ENCODE data around the gene UACA. TPM values are rescaled to one million over a fixed set of nuclear protein-coding genes. Genes with fewer than 3 reads are reported as not detected.
"Not testable (repeated sequence)": the region's sequence is repeated elsewhere in the genome, so short reads cannot be mapped to it uniquely, and the experiment has no call there.

The UACA gene
- total and polyA plus RNA-seq, 8 donors: 4.9 to 135 (median 36.1) TPM

- intact Hi-C loops (cut with DNase I; ENCODE audit: low total_unique reads): no loop called here
- no peak overlapping the region for H3K27ac ChIP-seq
- no peaks in the 10 kb centered on the region for H3K36me3 ChIP-seq
- TF ChIP-seq CTCF (IDR thresholded peaks at IDR 0.05) (no peak), POLR2A (IDR thresholded peaks at IDR 0.05) (no peak), EP300 (IDR thresholded peaks at IDR 0.05) (no peak), POLR2AphosphoS5 (IDR thresholded peaks at IDR 0.05) (no peak)
- no peak for DNase-seq
- H3K4me3 ChIP-seq: no peak overlapping the region
- H3K9me3 ChIP-seq: peaks cover 4 to 19% (median 8%) of the 10 kb centered on the region in 4 donors
- H3K27me3 ChIP-seq: no peaks in the 10 kb centered on the region
- peaks cover 0 to 12% (median 0%) of the 10 kb centered on the region in 4 donors for H3K4me1 ChIP-seq
Observed at GRCh38 chr15:70625011-70625410, 138.3 kb downstream of the UACA start.

DNA sequence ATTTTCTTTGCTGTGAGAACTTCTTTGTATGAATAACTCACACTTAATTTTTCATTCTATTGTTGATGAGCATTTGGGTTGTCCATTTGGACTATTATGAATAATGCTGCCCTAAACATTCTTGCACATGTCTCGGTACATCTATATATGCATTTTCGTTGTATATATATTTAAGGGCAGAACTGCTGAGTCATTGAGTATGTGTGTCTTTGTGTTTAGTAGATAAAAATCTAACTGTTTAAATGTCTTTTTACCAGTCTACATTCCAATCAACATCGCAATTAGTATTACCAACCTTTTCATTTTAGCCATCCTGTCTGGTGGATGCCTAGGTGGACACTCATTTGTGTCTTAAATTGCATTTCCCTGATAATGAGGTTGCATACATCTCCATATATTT lies 144.4 kb downstream of the UACA start:
- TF ChIP-seq POLR2AphosphoS5 (IDR thresholded peaks at IDR 0.05) (no peak), EP300 (IDR thresholded peaks at IDR 0.05) (no peak), POLR2A (IDR thresholded peaks at IDR 0.05) (no peak), CTCF (IDR thresholded peaks at IDR 0.05) (no peak)
- Histone ChIP-seq H3K36me3 (no peaks in the 10 kb centered on the region), H3K4me1 (peaks cover 0 to 11% (median 3%) of the 10 kb centered on the region in 4 donors), H3K27ac (no peak overlapping the region), H3K4me3 (no peak overlapping the region), H3K9me3 (peaks cover 4 to 19% (median 8%) of the 10 kb centered on the region in 4 donors), H3K27me3 (no peaks in the 10 kb centered on the region)
- intact Hi-C loops (cut with DNase I; ENCODE audit: low total_unique reads): no loop called here
- no peak for DNase-seq
- 80 to 91% (median 88%) methylated on average over 3 of the region's 3 CpGs for WGBS, 5 donors

DNA sequence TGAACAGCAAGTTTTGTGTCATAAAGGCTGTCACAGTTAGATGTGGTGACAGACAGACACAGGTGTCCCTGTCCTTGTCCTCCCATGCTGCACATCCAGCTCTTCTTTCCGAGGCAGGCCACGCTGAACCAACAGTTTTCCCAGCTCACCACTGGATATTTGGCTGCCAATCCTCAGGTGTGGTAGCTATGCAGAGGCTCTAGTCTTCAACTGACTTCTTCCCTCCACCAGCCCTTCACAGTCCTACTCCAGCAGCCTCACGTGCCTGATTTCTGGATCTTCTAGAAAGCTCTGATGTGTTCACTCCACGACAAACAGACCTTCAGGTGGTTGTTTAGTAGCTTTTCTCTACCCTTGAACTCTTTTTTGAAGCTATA lies 145.5 kb downstream of the UACA start:
- Histone ChIP-seq H3K27ac (no peak overlapping the region), H3K9me3 (peaks cover 4 to 12% (median 5%) of the 10 kb centered on the region in 4 donors), H3K4me1 (peaks cover 0 to 11% (median 3%) of the 10 kb centered on the region in 4 donors), H3K27me3 (no peaks in the 10 kb centered on the region), H3K4me3 (no peak overlapping the region), H3K36me3 (no peaks in the 10 kb centered on the region)
- TF ChIP-seq POLR2AphosphoS5 (IDR thresholded peaks at IDR 0.05) (no peak), EP300 (IDR thresholded peaks at IDR 0.05) (no peak), CTCF (IDR thresholded peaks at IDR 0.05) (no peak), POLR2A (IDR thresholded peaks at IDR 0.05) (no peak)
- intact Hi-C loops (cut with DNase I; ENCODE audit: low total_unique reads): no loop called here
- 85 to 93% (median 89%) methylated on average over 4 of the region's 4 CpGs for WGBS, 5 donors
- DNase-seq: no peak

GRCh38 chr15:70617076-70617910 lies 146.1 kb downstream of the UACA start:
- no peak overlapping the region for H3K4me3 ChIP-seq
- TF ChIP-seq POLR2A (IDR thresholded peaks at IDR 0.05) (no peak), CTCF (IDR thresholded peaks at IDR 0.05) (no peak), EP300 (IDR thresholded peaks at IDR 0.05) (no peak), POLR2AphosphoS5 (IDR thresholded peaks at IDR 0.05) (no peak)
- intact Hi-C loops (cut with DNase I; ENCODE audit: low total_unique reads): no loop called here
- peaks cover 0 to 11% (median 3%) of the 10 kb centered on the region in 4 donors for H3K4me1 ChIP-seq
- 21 to 52% (median 40%) methylated on average over 4 of the region's 4 CpGs for WGBS, 5 donors
- H3K9me3 ChIP-seq: peaks cover 0 to 6% (median under 1%) of the 10 kb centered on the region in 4 donors
- H3K27ac ChIP-seq: no peak overlapping the region
- no peaks in the 10 kb centered on the region for H3K36me3 ChIP-seq
- no peak for DNase-seq
- H3K27me3 ChIP-seq: no peaks in the 10 kb centered on the region

DNA sequence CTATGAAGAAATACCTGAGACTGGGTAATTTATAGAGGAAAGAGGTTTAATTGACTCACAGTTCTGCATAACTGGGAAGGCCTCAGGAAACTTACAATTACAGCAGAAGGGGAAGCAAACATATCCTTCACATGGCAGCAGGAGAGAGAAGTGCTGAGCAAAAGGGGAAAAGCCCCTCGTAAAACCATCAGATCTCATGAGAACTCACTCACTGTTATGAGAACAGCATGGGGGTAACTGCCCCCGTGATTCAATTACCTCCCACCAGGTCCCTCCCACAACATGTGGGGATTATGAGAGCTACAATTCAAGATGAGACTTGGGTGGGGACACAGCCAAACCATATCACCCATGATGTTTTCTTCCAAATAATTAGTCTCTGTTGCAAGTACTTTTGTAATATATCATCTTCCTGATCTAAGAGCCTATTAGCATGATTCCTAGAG lies 147.0 kb downstream of the UACA start:
- H3K27ac ChIP-seq; H3K9me3 ChIP-seq; intact Hi-C loops (cut with DNase I; ENCODE audit: low total_unique reads); H3K36me3 ChIP-seq; H3K4me3 ChIP-seq; DNase-seq; H3K27me3 ChIP-seq: not testable (repeated sequence)
- peaks cover 0 to 11% (median 3%) of the 10 kb centered on the region in 4 donors for H3K4me1 ChIP-seq
- WGBS, 5 donors: 59 to 85% (median 69%) methylated on average over 2 of the region's 2 CpGs

Measured in stomach (tissue), 9 donors.